WTC11 (cell line): ENCODE results near the gene CCDC182. TPM values are rescaled to one million over a fixed set of nuclear protein-coding genes. Genes with fewer than 3 reads are reported as not detected.

Experiments used
- ATAC-seq: fragments of 200-7000 bp; cut with Tn5 transposase; 2 replicates; pipeline ENCODE4 v1.10.0; 2021; ENCODE audit warnings: mild to moderate bottlenecking, moderate library complexity
- CTCF ChIA-PET: fragments of 300-600 bp; sonication (Branson Sonifier 250); formaldehyde crosslinking; loops from one replicate; lab custom pipeline; 2021; ENCODE audit warnings: antibody characterized with exemption; lab: Charles Lee
- POLR2A ChIA-PET: fragments of 350-600 bp; sonication (Branson Sonifier 250); formaldehyde crosslinking; loops from one replicate; lab custom pipeline; 2021; ENCODE audit warnings: antibody characterized with exemption; lab: Charles Lee
- DNase-seq: peaks from one replicate; pipeline ENCODE4 v3.0.0; 2021; ENCODE audit warnings: low spot score
- H3K27ac Mint-ChIP-seq: 2 replicates; pipeline ENCODE4 v1.8.0; 2021; ENCODE audit warnings: mixed read lengths
- H3K27me3 Mint-ChIP-seq: 2 replicates; pipeline ENCODE4 v1.8.0; 2021; ENCODE audit warnings: low read depth, mild to moderate bottlenecking, moderate library complexity, mixed read lengths
- H3K36me3 Mint-ChIP-seq: 2 replicates; pipeline ENCODE4 v1.8.0; 2021; ENCODE audit warnings: mixed read lengths
- H3K4me1 Mint-ChIP-seq: 2 replicates; pipeline ENCODE4 v1.8.0; 2022; ENCODE audit warnings: mixed read lengths
- H3K4me3 Mint-ChIP-seq: 2 replicates; pipeline ENCODE4 v1.8.0; 2021; ENCODE audit warnings: mild to moderate bottlenecking, moderate library complexity, mixed read lengths
- H3K9me3 Mint-ChIP-seq: 2 replicates; pipeline ENCODE4 v1.8.0; 2021; ENCODE audit warnings: mixed read lengths
- ARID4B ChIP-seq: sonication (generic); formaldehyde crosslinking; IDR thresholded peaks from 2 replicates; pipeline ENCODE4 v1.8.0; 2023; ENCODE audit warnings: missing genetic modification reagents, mild to moderate bottlenecking, borderline replicate concordance
- CBFB ChIP-seq: sonication (generic); formaldehyde crosslinking; IDR thresholded peaks from 2 replicates; pipeline ENCODE4 v1.8.1; 2022; ENCODE audit warnings: mild to moderate bottlenecking, low read depth, missing genetic modification reagents
- FOXK1 ChIP-seq: sonication (generic); formaldehyde crosslinking; IDR thresholded peaks from 2 replicates; pipeline ENCODE4 v1.8.0; 2022; ENCODE audit warnings: mild to moderate bottlenecking, moderate library complexity, missing genetic modification reagents
- GABPB1 ChIP-seq: sonication (generic); formaldehyde crosslinking; IDR thresholded peaks from 2 replicates; pipeline ENCODE4 v1.8.1; 2023; ENCODE audit warnings: mild to moderate bottlenecking, missing genetic modification reagents
- MYBL2 ChIP-seq: sonication (generic); formaldehyde crosslinking; IDR thresholded peaks from 2 replicates; pipeline ENCODE4 v1.8.1; 2023; ENCODE audit warnings: mild to moderate bottlenecking, moderate library complexity, missing genetic modification reagents
- PRDM15 ChIP-seq: sonication (generic); formaldehyde crosslinking; IDR thresholded peaks from 2 replicates; pipeline ENCODE4 v1.8.0; 2022; ENCODE audit warnings: missing genetic modification reagents
- SP1 ChIP-seq: sonication (generic); formaldehyde crosslinking; conservative IDR thresholded peaks from 2 replicates; pipeline ENCODE4 v1.8.1; 2022; ENCODE audit warnings: missing genetic modification reagents
- TEAD4 ChIP-seq: sonication (generic); formaldehyde crosslinking; IDR thresholded peaks from 2 replicates; pipeline ENCODE4 v1.8.0; 2022; ENCODE audit warnings: mild to moderate bottlenecking, missing genetic modification reagents
- ZBTB43 ChIP-seq: sonication (generic); formaldehyde crosslinking; IDR thresholded peaks from 2 replicates; pipeline ENCODE4 v1.8.1; 2023; ENCODE audit warnings: mild to moderate bottlenecking, missing genetic modification reagents
- ZNF263 ChIP-seq: sonication (generic); formaldehyde crosslinking; IDR thresholded peaks from 2 replicates; pipeline ENCODE4 v1.8.1; 2022; ENCODE audit warnings: low read depth, mild to moderate bottlenecking, moderate library complexity, missing genetic modification reagents
- ZNF281 ChIP-seq: sonication (generic); formaldehyde crosslinking; IDR thresholded peaks from 2 replicates; pipeline ENCODE4 v1.8.0; 2023; ENCODE audit warnings: mild to moderate bottlenecking, missing genetic modification reagents
- ZSCAN18 ChIP-seq: fragments of 250-450 bp; sonication (Bioruptor Pico); IDR thresholded peaks from 2 replicates; pipeline ENCODE4 v2.1.2; 2022; ENCODE audit warnings: mild to moderate bottlenecking, moderate library complexity
- total RNA-seq: library from RNA; stranded (reverse); gene quantifications from 3 replicates; pipeline ENCODE4 v1.2.3, GENCODE V29; 2021

CCDC182 gene
- total RNA-seq, 1 experiment from 2014 or later = not detected

- Mint-ChIP-seq H3K9me3 (no peaks in the 10 kb centered on the region), H3K27ac (no peak overlapping the region)
- no peak for TF ChIP-seq GABPB1 (CRISPR knock-in tag)
- no peak for TF ChIP-seq ZBTB43
- TF ChIP-seq ZSCAN18 (CRISPR knock-in tag) = no peak
- TF ChIP-seq, all 79 proteins: peak for 0
- peaks cover 6% of the 10 kb centered on the region; the same call in 1 of the 2 replicates for H3K27me3 Mint-ChIP-seq
- no peak for DNase-seq
- ATAC-seq = no peak
- H3K4me3 Mint-ChIP-seq = no peak overlapping the region
- no peaks in the 10 kb centered on the region for H3K36me3 Mint-ChIP-seq
- ChIA-PET CTCF (interaction anchor here (0.8 kb wide), 1 partner anchor 31 kb away, joined by 3 read pairs; no protein-coding TSS in a partner anchor), POLR2A (no interaction called here)
- peaks cover 14% of the 10 kb centered on the region for H3K4me1 Mint-ChIP-seq
Measured at GRCh38 chr17:57703273-57703672, 41.8 kb downstream of the CCDC182 start.

GRCh38 chr17:57701124-57701523 lies 44.0 kb downstream of the CCDC182 start:
- peaks cover under 1% of the 10 kb centered on the region for H3K4me1 Mint-ChIP-seq
- POLR2A ChIA-PET = no interaction called here
- H3K27me3 Mint-ChIP-seq = peaks cover under 1% of the 10 kb centered on the region
- no peaks in the 10 kb centered on the region for H3K36me3 Mint-ChIP-seq
- H3K9me3 Mint-ChIP-seq = peaks cover 3% of the 10 kb centered on the region
- H3K4me3 Mint-ChIP-seq = no peak overlapping the region
- DNase-seq = no peak
- TF ChIP-seq PRDM15 (CRISPR knock-in tag) = no peak
- TF ChIP-seq ZSCAN18 (CRISPR knock-in tag) = no peak
- TF ChIP-seq MYBL2 = no peak
- no peak for TF ChIP-seq ZNF263 (CRISPR knock-in tag)
- no peak for TF ChIP-seq ARID4B (CRISPR knock-in tag)
- no peak for TF ChIP-seq FOXK1
- no peak for TF ChIP-seq TEAD4
- no peak for TF ChIP-seq GABPB1 (CRISPR knock-in tag)
- no peak for TF ChIP-seq CBFB (CRISPR knock-in tag)
- TF ChIP-seq ZNF281 (CRISPR knock-in tag) = no peak
- TF ChIP-seq SP1 (CRISPR knock-in tag) = no peak
- TF ChIP-seq, all 79 proteins: peak for 0
- CTCF ChIA-PET = no interaction called here
- ATAC-seq = no peak
- H3K27ac Mint-ChIP-seq = no peak overlapping the region
